Suprapubic skin (tissue), 4 donors: Measurements from ENCODE around the gene ZBTB42. TPM values are rescaled to one million over a fixed set of nuclear protein-coding genes. Genes with fewer than 3 reads are reported as not detected.

Experiments used
- DNase-seq, 2 donors: peaks; one replicate each; pipeline ENCODE4 v3.0.0-alpha.2; 2019; ENCODE audit warnings: low spot score in 2 of 2
- H3K27ac ChIP-seq: fragments of 200-600 bp; sonication (generic); one replicate; pipeline ENCODE4 v1.5.1; 2019
- H3K27me3 ChIP-seq: fragments of 200-600 bp; sonication (generic); one replicate; pipeline ENCODE4 v1.5.1; 2019
- H3K36me3 ChIP-seq: fragments of 200-600 bp; sonication (generic); one replicate; pipeline ENCODE4 v1.5.1; 2019
- H3K4me1 ChIP-seq: fragments of 200-600 bp; sonication (generic); one replicate; pipeline ENCODE4 v1.5.1; 2019
- H3K4me3 ChIP-seq: fragments of 200-600 bp; sonication (generic); one replicate; pipeline ENCODE4 v1.5.1; 2019; ENCODE audit warnings: mild to moderate bottlenecking
- H3K9me3 ChIP-seq: fragments of 200-600 bp; sonication (generic); one replicate; pipeline ENCODE4 v1.5.1; 2019
- EP300 ChIP-seq: sonication (generic); formaldehyde crosslinking; IDR thresholded peaks from one replicate; pipeline ENCODE4 v1.6.1; 2017; ENCODE audit warnings: antibody characterized with exemption
- POLR2A ChIP-seq, 2 donors: fragments of 450-650 bp; IDR thresholded peaks; one replicate each; pipeline ENCODE4 v1.6.1; 2017; ENCODE audit warnings: antibody characterized with exemption in 2 of 2, mild to moderate bottlenecking in 2 of 2, moderate library complexity in 2 of 2
- POLR2AphosphoS5 ChIP-seq, 3 donors: sonication (generic); formaldehyde crosslinking; IDR thresholded peaks; one replicate each; pipeline ENCODE4 v1.6.1; 2017; ENCODE audit warnings: antibody characterized with exemption in 3 of 3
- WGBS: methylation state at CpG from one replicate; pipeline ENCODE4 v1.1.5; 2018; 5-methylcytosine and 5-hydroxymethylcytosine counted together
- total RNA-seq, 4 donors: library from RNA; depleted of rRNA; stranded (reverse); fragments of >200 nt; gene quantifications; one replicate each; pipeline ENCODE4 v1.1.0, GENCODE V29; 2016
- TF ChIP-seq, protein P1 (sequence below), 2 donors: fragments of 200-600 bp in 1 of 2; fragments of 450-650 bp in 1 of 2; sonication (generic) in 1 of 2; IDR thresholded peaks; one replicate each; pipeline ENCODE4 v1.5.1; 2016 to 2019; ENCODE audit warnings: antibody characterized with exemption in 2 of 2, mild to moderate bottlenecking in 1 of 2, moderate library complexity in 1 of 2

The ZBTB42 gene
- total RNA-seq, 4 donors from 2014 or later = 3.7 to 9.8 (median 7.8) TPM

DNA sequence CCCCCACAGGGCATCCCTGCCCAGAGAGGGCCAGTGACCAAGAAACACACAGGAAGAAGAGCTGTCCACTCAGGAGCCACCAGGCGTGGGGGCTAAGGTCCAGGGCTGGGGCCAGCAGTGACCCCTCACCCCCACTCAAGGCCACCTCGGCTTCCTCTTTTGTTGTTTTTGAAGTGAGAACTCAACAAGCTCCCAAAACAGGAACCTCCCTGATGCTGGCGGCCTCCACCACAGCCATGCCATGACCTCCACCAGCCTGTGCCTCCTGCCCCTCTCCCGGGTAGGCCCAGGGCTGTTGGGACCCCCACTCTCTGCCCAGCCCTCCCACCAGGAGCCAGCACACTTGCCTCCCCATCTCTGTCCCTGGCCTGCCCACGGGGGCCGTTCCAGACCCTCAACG is 13.2 kb upstream of the ZBTB42 start:
- Histone ChIP-seq H3K27me3 (no peaks in the 10 kb centered on the region), H3K27ac (no peak overlapping the region), H3K9me3 (no peaks in the 10 kb centered on the region), H3K4me3 (no peak overlapping the region), H3K36me3 (peaks cover 35% of the 10 kb centered on the region), H3K4me1 (peaks cover 79% of the 10 kb centered on the region)
- DNase-seq = no peak
- TF ChIP-seq EP300 (no peak), POLR2A (IDR thresholded peaks at IDR 0.05) (no peak), POLR2AphosphoS5 (IDR thresholded peaks at IDR 0.05) (no peak)
- TF ChIP-seq, protein P1, sequence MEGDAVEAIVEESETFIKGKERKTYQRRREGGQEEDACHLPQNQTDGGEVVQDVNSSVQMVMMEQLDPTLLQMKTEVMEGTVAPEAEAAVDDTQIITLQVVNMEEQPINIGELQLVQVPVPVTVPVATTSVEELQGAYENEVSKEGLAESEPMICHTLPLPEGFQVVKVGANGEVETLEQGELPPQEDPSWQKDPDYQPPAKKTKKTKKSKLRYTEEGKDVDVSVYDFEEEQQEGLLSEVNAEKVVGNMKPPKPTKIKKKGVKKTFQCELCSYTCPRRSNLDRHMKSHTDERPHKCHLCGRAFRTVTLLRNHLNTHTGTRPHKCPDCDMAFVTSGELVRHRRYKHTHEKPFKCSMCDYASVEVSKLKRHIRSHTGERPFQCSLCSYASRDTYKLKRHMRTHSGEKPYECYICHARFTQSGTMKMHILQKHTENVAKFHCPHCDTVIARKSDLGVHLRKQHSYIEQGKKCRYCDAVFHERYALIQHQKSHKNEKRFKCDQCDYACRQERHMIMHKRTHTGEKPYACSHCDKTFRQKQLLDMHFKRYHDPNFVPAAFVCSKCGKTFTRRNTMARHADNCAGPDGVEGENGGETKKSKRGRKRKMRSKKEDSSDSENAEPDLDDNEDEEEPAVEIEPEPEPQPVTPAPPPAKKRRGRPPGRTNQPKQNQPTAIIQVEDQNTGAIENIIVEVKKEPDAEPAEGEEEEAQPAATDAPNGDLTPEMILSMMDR (IDR thresholded peaks at IDR 0.05) = no peak
- WGBS = 74% methylated on average over 3 of the region's 7 CpGs

DNA sequence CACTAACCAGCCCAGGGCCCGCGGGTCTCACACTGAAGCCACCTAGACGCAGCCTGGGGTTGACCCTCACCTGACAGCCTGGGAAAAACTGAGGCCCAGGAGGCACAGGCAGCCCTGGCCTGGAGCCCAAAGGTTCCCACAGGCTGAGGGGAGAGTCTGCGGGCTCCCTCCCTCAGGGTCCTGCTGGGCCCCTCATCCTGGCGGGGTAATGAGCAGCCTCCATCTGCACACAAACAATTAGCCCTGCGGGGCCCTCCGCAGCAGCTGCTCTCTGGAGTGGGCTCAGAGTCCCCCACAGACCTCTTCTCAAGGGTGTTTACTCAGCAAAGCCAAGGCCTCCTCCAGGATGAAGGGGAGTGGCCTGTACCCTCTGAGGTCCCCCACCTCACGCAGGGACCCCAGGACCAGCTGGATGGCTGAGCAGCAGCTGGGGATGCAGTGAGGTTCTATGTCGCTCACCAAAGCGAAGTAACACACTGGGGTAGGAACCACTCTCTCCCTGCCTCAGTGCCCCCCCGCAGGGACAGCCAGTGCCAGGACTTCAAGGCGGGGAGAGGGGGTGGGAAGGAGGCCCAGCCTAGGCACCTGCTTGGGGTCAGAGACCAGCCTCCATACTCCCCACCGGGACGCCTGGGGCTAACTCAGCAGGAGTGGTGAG is 12.6 kb upstream of the ZBTB42 start:
- Histone ChIP-seq H3K4me3 (no peak overlapping the region), H3K27ac (no peak overlapping the region), H3K36me3 (peaks cover 35% of the 10 kb centered on the region), H3K9me3 (no peaks in the 10 kb centered on the region), H3K27me3 (no peaks in the 10 kb centered on the region), H3K4me1 (peaks cover 85% of the 10 kb centered on the region)
- WGBS = 80% methylated on average over 7 of the region's 14 CpGs
- no peak for DNase-seq
- TF ChIP-seq, protein P1 (IDR thresholded peaks at IDR 0.05) = no peak
- TF ChIP-seq POLR2AphosphoS5 (IDR thresholded peaks at IDR 0.05) (no peak), EP300 (no peak), POLR2A (IDR thresholded peaks at IDR 0.05) (no peak)

DNA sequence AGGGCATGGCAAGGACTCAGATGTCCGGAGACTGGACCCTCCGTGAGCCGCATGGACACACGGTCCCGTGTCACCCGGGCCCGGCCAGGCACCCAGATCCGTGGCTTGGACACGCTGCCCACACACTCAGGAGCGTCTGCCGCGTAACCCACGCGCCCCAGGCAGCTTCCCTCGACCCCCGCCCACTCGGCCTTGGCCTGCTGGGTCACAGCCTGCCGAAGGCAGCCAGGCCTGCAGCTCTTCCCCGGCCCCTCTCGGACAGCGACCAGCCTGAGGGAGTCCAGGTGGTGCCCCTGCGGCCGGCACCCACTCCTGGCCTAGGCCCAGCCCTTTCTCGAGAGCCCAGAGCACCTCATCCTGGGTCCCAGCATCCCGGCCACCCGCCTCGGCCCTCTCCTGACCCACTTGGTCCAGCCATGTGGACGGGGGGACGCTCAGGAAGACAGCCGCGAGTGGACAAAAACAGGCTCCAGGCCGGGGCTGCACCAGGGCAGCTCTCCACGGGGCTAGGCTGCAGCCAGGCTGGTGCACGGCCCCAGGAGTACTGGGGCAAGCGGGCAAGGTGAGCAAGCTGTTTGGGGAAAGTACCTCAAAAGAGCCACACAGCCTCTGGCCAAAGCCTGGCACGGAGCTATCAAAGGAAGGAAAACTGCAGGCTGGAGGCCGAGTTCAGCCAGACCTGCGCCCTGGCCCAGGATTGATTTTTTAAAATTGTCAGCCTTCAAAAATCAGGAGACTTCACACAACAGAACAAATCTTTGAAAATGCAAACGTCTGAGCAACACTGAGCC is 11.8 kb upstream of the ZBTB42 start:
- peaks cover 35% of the 10 kb centered on the region for H3K36me3 ChIP-seq
- no peak for DNase-seq
- 84% methylated on average over 11 of the region's 39 CpGs for WGBS
- peaks cover 88% of the 10 kb centered on the region for H3K4me1 ChIP-seq
- no peaks in the 10 kb centered on the region for H3K9me3 ChIP-seq
- TF ChIP-seq POLR2AphosphoS5 (IDR thresholded peaks at IDR 0.05) (no peak), EP300 (no peak), POLR2A (IDR thresholded peaks at IDR 0.05) (no peak)
- TF ChIP-seq, protein P1 (IDR thresholded peaks at IDR 0.05) = no peak
- no peak overlapping the region for H3K27ac ChIP-seq
- H3K4me3 ChIP-seq = no peak overlapping the region
- H3K27me3 ChIP-seq = no peaks in the 10 kb centered on the region

DNA sequence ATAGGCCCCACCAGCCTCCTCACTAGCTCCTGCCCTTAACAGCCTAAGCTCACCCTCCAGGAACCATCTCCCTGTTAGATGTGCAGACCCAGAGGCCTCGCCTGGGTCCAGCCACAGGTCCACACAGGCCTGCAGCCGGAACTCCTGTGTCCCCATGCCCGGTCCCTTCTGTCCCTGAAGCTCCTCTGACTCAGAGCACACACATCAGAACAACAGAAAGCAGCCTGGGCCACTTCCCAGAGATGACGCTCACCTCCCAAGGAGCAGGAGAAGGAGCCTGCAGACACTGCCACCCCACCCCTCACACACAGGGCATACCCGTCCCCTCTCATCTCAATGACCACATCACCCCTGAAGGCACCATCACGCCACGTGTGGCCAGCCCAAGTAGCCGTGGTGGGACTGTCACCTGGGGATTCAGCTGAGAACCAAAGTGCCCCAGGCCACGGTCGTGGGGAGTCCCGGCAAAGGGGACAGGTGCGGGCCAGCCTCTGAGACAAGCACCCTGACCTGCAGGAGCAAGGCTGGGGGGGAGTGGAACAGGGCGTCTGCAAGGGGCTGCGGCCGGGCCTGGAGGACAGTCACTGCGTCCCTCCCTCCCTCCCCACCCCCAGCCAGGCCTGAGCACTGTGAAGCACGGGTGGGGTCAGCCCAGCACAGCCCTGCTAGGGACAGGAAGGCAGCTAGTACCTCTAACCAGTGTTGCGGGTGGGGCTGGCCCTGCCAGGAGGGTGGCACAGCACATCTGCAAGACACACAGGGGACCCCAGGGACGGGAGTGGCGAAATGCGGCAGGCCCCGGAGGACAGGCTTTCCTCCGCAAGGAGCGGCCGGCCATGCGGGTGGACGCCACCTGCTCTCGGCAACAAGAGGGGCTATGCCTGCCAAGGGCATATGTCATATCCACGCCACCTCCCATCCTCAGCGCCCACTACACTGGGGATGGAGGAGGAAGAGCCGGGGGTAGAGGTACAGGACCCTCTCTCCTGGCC is 10.9 kb upstream of the ZBTB42 start:
- H3K4me3 ChIP-seq = no peak overlapping the region
- peaks cover 89% of the 10 kb centered on the region for H3K4me1 ChIP-seq
- WGBS = 87% methylated on average over 22 of the region's 31 CpGs
- peaks cover 35% of the 10 kb centered on the region for H3K36me3 ChIP-seq
- H3K27ac ChIP-seq = no peak overlapping the region
- no peak for TF ChIP-seq POLR2A (IDR thresholded peaks at IDR 0.05)
- no peak for TF ChIP-seq EP300
- TF ChIP-seq, protein P1 (IDR thresholded peaks at IDR 0.05) = no peak
- no peak for TF ChIP-seq POLR2AphosphoS5 (IDR thresholded peaks at IDR 0.05)
- H3K27me3 ChIP-seq = no peaks in the 10 kb centered on the region
- H3K9me3 ChIP-seq = no peaks in the 10 kb centered on the region
- no peak for DNase-seq
